MM.1S (cell line): ENCODE measurements around the gene EML6.

Source experiments
- EZH2 ChIP-seq: fragments of 300-600 bp; sonication (generic); optimal IDR thresholded peaks from 2 replicates; pipeline ENCODE3; 2017; ENCODE audit warnings: low read depth, mild to moderate bottlenecking, antibody characterized with exemption, low read length, mixed read lengths
- TF ChIP-seq, protein P1 (sequence below): fragments of 300-600 bp; sonication (generic); IDR thresholded peaks from 2 replicates; pipeline ENCODE4 v1.5.1; 2016; ENCODE audit warnings: antibody characterized with exemption, low read length, mixed read lengths

GRCh38 chr2:54750040-54750439, 26.6 kb downstream of the EML6 start:
- TF ChIP-seq EZH2: no peak
- TF ChIP-seq, protein P1, sequence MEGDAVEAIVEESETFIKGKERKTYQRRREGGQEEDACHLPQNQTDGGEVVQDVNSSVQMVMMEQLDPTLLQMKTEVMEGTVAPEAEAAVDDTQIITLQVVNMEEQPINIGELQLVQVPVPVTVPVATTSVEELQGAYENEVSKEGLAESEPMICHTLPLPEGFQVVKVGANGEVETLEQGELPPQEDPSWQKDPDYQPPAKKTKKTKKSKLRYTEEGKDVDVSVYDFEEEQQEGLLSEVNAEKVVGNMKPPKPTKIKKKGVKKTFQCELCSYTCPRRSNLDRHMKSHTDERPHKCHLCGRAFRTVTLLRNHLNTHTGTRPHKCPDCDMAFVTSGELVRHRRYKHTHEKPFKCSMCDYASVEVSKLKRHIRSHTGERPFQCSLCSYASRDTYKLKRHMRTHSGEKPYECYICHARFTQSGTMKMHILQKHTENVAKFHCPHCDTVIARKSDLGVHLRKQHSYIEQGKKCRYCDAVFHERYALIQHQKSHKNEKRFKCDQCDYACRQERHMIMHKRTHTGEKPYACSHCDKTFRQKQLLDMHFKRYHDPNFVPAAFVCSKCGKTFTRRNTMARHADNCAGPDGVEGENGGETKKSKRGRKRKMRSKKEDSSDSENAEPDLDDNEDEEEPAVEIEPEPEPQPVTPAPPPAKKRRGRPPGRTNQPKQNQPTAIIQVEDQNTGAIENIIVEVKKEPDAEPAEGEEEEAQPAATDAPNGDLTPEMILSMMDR: no peak
